ENCODE measurements around the gene SERTAD4.
"Not testable (repeated sequence)": the region's sequence is repeated elsewhere in the genome, so short reads cannot be mapped to it uniquely, and the experiment has no call there.

SERTAD4 gene

GRCh38 chr1:210196266-210196665 is 36.3 kb upstream of the SERTAD4 start:
- not testable (repeated sequence) for H4K5ac ChIP-seq (ENCODE audit: low read length); H3K4ac ChIP-seq (ENCODE audit: low read depth, low read length); H3K4me1 ChIP-seq (ENCODE audit: control insufficient read depth, low read depth, low read length); H3K23ac ChIP-seq (ENCODE audit: low read length); H3K79me2 ChIP-seq (ENCODE audit: control insufficient read depth, insufficient read depth, low read length); H3K36me3 ChIP-seq (ENCODE audit: control insufficient read depth, insufficient read depth, low read length); H4K8ac ChIP-seq (ENCODE audit: low read depth, low read length); H3K27me3 ChIP-seq (ENCODE audit: insufficient read depth, low read length, poor library complexity); H2BK120ac ChIP-seq (ENCODE audit: low read depth, low read length); H3K18ac ChIP-seq (ENCODE audit: low read length); H3K4me2 ChIP-seq (ENCODE audit: low read length); H3K27ac ChIP-seq (ENCODE audit: low read depth, low read length); H3K9ac ChIP-seq (ENCODE audit: low read length); H3K79me1 ChIP-seq (ENCODE audit: low read length); H3K4me3 ChIP-seq (ENCODE audit: low read length); H2BK15ac ChIP-seq (replicated peaks; ENCODE audit: low read depth); H2BK5ac ChIP-seq (ENCODE audit: low read length); H2AK5ac ChIP-seq (ENCODE audit: low read length); H3K56ac ChIP-seq (ENCODE audit: low read length)
- no CpG with 5 or more reads among the region's 5 CpGs for WGBS (ENCODE audit: extremely low coverage, insufficient coverage, low lambda C conversion rate)
- DNase-seq = peak; percentile 6

GRCh38 chr1:210198840-210199239 is 33.8 kb upstream of the SERTAD4 start:
- no peak overlapping the region for H3K23ac ChIP-seq (ENCODE audit: low read length)
- no peak overlapping the region for H3K4me3 ChIP-seq (ENCODE audit: low read length)
- H2BK5ac ChIP-seq (ENCODE audit: low read length) = no peak overlapping the region
- no peak for DNase-seq
- H3K56ac ChIP-seq (ENCODE audit: low read length) = no peak overlapping the region
- H3K4me1 ChIP-seq (ENCODE audit: control insufficient read depth, low read depth, low read length) = no peaks in the 10 kb centered on the region
- H3K4ac ChIP-seq (ENCODE audit: low read depth, low read length) = no peak overlapping the region
- H3K79me2 ChIP-seq (ENCODE audit: control insufficient read depth, insufficient read depth, low read length) = no peaks in the 10 kb centered on the region
- H3K18ac ChIP-seq (ENCODE audit: low read length) = no peak overlapping the region
- H2AK5ac ChIP-seq (ENCODE audit: low read length) = no peak overlapping the region
- no peak overlapping the region for H4K5ac ChIP-seq (ENCODE audit: low read length)
- no CpG with 5 or more reads among the region's 3 CpGs for WGBS (ENCODE audit: extremely low coverage, insufficient coverage, low lambda C conversion rate)
- H3K36me3 ChIP-seq (ENCODE audit: control insufficient read depth, insufficient read depth, low read length) = no peaks in the 10 kb centered on the region
- H3K27me3 ChIP-seq (ENCODE audit: insufficient read depth, low read length, poor library complexity) = no peaks in the 10 kb centered on the region
- no peak overlapping the region for H3K27ac ChIP-seq (ENCODE audit: low read depth, low read length)
- H3K79me1 ChIP-seq (ENCODE audit: low read length) = no peaks in the 10 kb centered on the region
- H3K4me2 ChIP-seq (ENCODE audit: low read length) = no peak overlapping the region
- H4K8ac ChIP-seq (ENCODE audit: low read depth, low read length) = no peak overlapping the region
- H2BK15ac ChIP-seq (replicated peaks; ENCODE audit: low read depth) = no peak overlapping the region
- no peak overlapping the region for H2BK120ac ChIP-seq (ENCODE audit: low read depth, low read length)
- no peak overlapping the region for H3K9ac ChIP-seq (ENCODE audit: low read length)

GRCh38 chr1:210200124-210200736 is 32.4 kb upstream of the SERTAD4 start:
- H3K56ac ChIP-seq (ENCODE audit: low read length) = no peak overlapping the region
- H3K18ac ChIP-seq (ENCODE audit: low read length) = no peak overlapping the region
- H3K79me1 ChIP-seq (ENCODE audit: low read length) = no peaks in the 10 kb centered on the region
- H3K23ac ChIP-seq (ENCODE audit: low read length) = no peak overlapping the region
- H2BK120ac ChIP-seq (ENCODE audit: low read depth, low read length) = no peak overlapping the region
- H2BK5ac ChIP-seq (ENCODE audit: low read length) = no peak overlapping the region
- H3K79me2 ChIP-seq (ENCODE audit: control insufficient read depth, insufficient read depth, low read length) = no peaks in the 10 kb centered on the region
- no peak overlapping the region for H3K4ac ChIP-seq (ENCODE audit: low read depth, low read length)
- no peak overlapping the region for H3K27ac ChIP-seq (ENCODE audit: low read depth, low read length)
- WGBS (ENCODE audit: extremely low coverage, insufficient coverage, low lambda C conversion rate) = no CpG with 5 or more reads among the region's 3 CpGs
- no peak for DNase-seq
- H4K5ac ChIP-seq (ENCODE audit: low read length) = no peak overlapping the region
- no peaks in the 10 kb centered on the region for H3K27me3 ChIP-seq (ENCODE audit: insufficient read depth, low read length, poor library complexity)
- H2BK15ac ChIP-seq (replicated peaks; ENCODE audit: low read depth) = no peak overlapping the region
- no peak overlapping the region for H4K8ac ChIP-seq (ENCODE audit: low read depth, low read length)
- H3K4me2 ChIP-seq (ENCODE audit: low read length) = no peak overlapping the region
- H3K4me1 ChIP-seq (ENCODE audit: control insufficient read depth, low read depth, low read length) = no peaks in the 10 kb centered on the region
- H2AK5ac ChIP-seq (ENCODE audit: low read length) = no peak overlapping the region
- H3K9ac ChIP-seq (ENCODE audit: low read length) = no peak overlapping the region
- H3K4me3 ChIP-seq (ENCODE audit: low read length) = no peak overlapping the region
- no peaks in the 10 kb centered on the region for H3K36me3 ChIP-seq (ENCODE audit: control insufficient read depth, insufficient read depth, low read length)

GRCh38 chr1:210201681-210202080 is 30.9 kb upstream of the SERTAD4 start:
- Histone ChIP-seq H3K79me2 (ENCODE audit: control insufficient read depth, insufficient read depth, low read length) (no peaks in the 10 kb centered on the region), H3K79me1 (ENCODE audit: low read length) (no peaks in the 10 kb centered on the region), H2BK5ac (ENCODE audit: low read length) (no peak overlapping the region), H3K9ac (ENCODE audit: low read length) (no peak overlapping the region), H3K4me3 (ENCODE audit: low read length) (no peak overlapping the region), H3K36me3 (ENCODE audit: control insufficient read depth, insufficient read depth, low read length) (no peaks in the 10 kb centered on the region), H3K4me2 (ENCODE audit: low read length) (no peak overlapping the region), H3K27ac (ENCODE audit: low read depth, low read length) (no peak overlapping the region), H3K4me1 (ENCODE audit: control insufficient read depth, low read depth, low read length) (no peaks in the 10 kb centered on the region), H4K5ac (ENCODE audit: low read length) (no peak overlapping the region), H3K4ac (ENCODE audit: low read depth, low read length) (no peak overlapping the region), H2AK5ac (ENCODE audit: low read length) (no peak overlapping the region), H3K56ac (ENCODE audit: low read length) (no peak overlapping the region), H3K27me3 (ENCODE audit: insufficient read depth, low read length, poor library complexity) (no peaks in the 10 kb centered on the region), H3K18ac (ENCODE audit: low read length) (no peak overlapping the region), H4K8ac (ENCODE audit: low read depth, low read length) (no peak overlapping the region), H2BK15ac (replicated peaks; ENCODE audit: low read depth) (no peak overlapping the region), H3K23ac (ENCODE audit: low read length) (no peak overlapping the region), H2BK120ac (ENCODE audit: low read depth, low read length) (no peak overlapping the region)
- DNase-seq = no peak
- WGBS (ENCODE audit: extremely low coverage, insufficient coverage, low lambda C conversion rate) = no CpG with 5 or more reads among the region's 3 CpGs

- Histone ChIP-seq H3K79me2 (ENCODE audit: control insufficient read depth, insufficient read depth, low read length) (no peaks in the 10 kb centered on the region), H3K4me2 (ENCODE audit: low read length) (no peak overlapping the region), H3K27me3 (ENCODE audit: insufficient read depth, low read length, poor library complexity) (no peaks in the 10 kb centered on the region), H2BK120ac (ENCODE audit: low read depth, low read length) (no peak overlapping the region), H3K18ac (ENCODE audit: low read length) (no peak overlapping the region), H3K4me1 (ENCODE audit: control insufficient read depth, low read depth, low read length) (no peaks in the 10 kb centered on the region), H2AK5ac (ENCODE audit: low read length) (no peak overlapping the region), H3K4me3 (ENCODE audit: low read length) (no peak overlapping the region), H4K5ac (ENCODE audit: low read length) (no peak overlapping the region), H3K56ac (ENCODE audit: low read length) (no peak overlapping the region), H4K8ac (ENCODE audit: low read depth, low read length) (no peak overlapping the region), H3K27ac (ENCODE audit: low read depth, low read length) (no peak overlapping the region), H3K9ac (ENCODE audit: low read length) (no peak overlapping the region), H3K4ac (ENCODE audit: low read depth, low read length) (no peak overlapping the region), H3K23ac (ENCODE audit: low read length) (no peak overlapping the region), H2BK5ac (ENCODE audit: low read length) (no peak overlapping the region), H2BK15ac (replicated peaks; ENCODE audit: low read depth) (no peak overlapping the region), H3K79me1 (ENCODE audit: low read length) (no peaks in the 10 kb centered on the region), H3K36me3 (ENCODE audit: control insufficient read depth, insufficient read depth, low read length) (no peaks in the 10 kb centered on the region)
- WGBS (ENCODE audit: extremely low coverage, insufficient coverage, low lambda C conversion rate) = no CpG with 5 or more reads among the region's 2 CpGs
- no peak for DNase-seq
Observed at GRCh38 chr1:210207597-210208450, 24.8 kb upstream of the SERTAD4 start.
